Measurements from ENCODE around the gene LMLN. TPM values are rescaled to one million over a fixed set of nuclear protein-coding genes. Genes with fewer than 3 reads are reported as not detected.
"Not testable (repeated sequence)": the region's sequence is repeated elsewhere in the genome, so short reads cannot be mapped to it uniquely, and the experiment has no call there.

LMLN gene
- 6.5 and 8.1 TPM in 2 replicates for total RNA-seq

DNA sequence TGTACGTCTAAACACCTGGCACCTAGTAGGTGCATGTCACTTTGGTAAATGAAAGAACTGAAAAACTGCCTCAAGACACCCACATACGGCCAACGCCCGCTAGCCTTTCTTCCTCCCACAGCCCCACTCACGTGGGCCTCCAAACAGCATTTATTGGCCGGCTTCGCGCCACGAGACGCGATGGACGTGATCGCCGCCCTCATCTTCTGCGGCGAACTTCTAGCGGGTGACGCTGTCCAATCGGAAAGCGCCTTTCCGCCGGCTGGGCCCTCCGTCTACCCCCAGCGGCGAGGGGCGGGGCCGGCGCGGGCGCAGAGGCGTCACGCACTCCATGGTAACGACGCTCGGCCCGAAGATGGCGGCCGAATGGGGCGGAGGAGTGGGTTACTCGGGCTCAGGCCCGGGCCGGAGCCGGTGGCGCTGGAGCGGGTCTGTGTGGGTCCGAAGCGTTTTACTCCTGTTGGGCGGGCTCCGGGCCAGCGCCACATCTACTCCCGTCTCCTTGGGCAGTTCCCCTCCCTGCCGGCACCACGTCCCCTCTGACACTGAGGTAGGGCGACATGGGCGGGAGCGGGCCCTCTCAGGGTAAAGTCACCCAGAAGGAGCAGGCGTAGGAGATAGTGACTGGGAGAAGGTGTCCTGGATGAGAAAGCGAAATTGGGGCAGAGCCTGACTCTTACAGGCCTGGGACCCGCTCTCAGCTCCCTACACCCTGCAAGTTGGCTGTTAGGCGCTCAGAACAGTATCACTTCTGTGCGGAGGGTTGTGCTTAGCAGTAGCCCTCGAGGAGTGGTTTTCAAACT, at the start of gene LMLN:
LMLN (plus strand) TSS at position 327 of the 803 bp plus-strand sequence; CDS start at position 356, 29 bp downstream.
- DNase-seq (ENCODE audit: low read depth), result peak; percentile 97
- peak within 1 kb of the TSS; percentile 93 for H3K4me3 ChIP-seq (ENCODE audit: low read depth, low read length)
- TF ChIP-seq, protein P1, sequence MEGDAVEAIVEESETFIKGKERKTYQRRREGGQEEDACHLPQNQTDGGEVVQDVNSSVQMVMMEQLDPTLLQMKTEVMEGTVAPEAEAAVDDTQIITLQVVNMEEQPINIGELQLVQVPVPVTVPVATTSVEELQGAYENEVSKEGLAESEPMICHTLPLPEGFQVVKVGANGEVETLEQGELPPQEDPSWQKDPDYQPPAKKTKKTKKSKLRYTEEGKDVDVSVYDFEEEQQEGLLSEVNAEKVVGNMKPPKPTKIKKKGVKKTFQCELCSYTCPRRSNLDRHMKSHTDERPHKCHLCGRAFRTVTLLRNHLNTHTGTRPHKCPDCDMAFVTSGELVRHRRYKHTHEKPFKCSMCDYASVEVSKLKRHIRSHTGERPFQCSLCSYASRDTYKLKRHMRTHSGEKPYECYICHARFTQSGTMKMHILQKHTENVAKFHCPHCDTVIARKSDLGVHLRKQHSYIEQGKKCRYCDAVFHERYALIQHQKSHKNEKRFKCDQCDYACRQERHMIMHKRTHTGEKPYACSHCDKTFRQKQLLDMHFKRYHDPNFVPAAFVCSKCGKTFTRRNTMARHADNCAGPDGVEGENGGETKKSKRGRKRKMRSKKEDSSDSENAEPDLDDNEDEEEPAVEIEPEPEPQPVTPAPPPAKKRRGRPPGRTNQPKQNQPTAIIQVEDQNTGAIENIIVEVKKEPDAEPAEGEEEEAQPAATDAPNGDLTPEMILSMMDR (IDR thresholded peaks at IDR 0.05; ENCODE audit: insufficient read depth, low read depth, low read length), result no peak

GRCh38 chr3:197912741-197913476, 47.1 kb upstream of the LMLN start:
- peak; percentile 18 for DNase-seq (ENCODE audit: low read depth)
- TF ChIP-seq, protein P1 (IDR thresholded peaks at IDR 0.05; ENCODE audit: insufficient read depth, low read depth, low read length), result no peak
- H3K4me3 ChIP-seq (ENCODE audit: low read depth, low read length), result no peak overlapping the region

GRCh38 chr3:197913641-197914380, 46.2 kb upstream of the LMLN start:
- TF ChIP-seq, protein P1 (IDR thresholded peaks at IDR 0.05; ENCODE audit: insufficient read depth, low read depth, low read length), result no peak
- DNase-seq (ENCODE audit: low read depth), result no peak
- H3K4me3 ChIP-seq (ENCODE audit: low read depth, low read length), result no peak overlapping the region

DNA sequence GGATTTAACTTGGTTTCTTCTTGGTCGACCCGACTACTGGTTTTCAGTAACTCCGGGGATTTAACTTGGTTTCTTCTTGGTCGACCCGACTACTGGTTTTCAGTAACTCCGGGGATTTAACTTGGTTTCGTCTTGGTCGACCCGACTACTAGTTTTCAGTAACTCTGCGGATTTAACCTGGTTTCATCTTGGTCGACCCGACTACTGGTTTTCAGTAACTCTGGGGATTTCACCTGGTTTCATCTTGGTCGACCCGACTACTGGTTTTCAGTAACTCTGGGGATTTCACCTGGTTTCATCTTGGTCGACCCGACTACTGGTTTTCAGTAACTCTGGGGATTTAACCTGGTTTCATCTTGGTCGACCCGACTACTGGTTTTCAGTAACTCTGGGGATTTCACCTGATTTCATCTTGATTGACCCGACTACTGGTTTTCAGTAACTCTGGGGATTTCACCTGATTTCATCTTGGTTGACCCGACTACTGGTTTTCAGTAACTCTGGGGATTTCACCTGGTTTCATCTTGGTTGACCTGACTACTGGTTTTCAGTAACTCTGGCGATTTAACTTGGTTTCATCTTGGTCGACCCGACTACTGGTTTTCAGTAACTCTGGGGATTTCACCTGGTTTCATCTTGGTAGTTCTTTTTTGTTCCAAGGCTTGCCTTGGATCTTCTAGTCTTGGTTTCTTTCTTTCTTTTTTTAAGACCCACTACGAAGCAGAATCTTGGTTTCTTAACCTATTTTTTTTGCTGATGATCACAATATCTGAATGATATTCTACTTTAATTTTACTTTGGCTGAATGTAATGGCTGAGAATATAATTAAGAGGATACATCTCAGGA, 38.4 kb upstream of the LMLN start:
- H3K4me3 ChIP-seq (ENCODE audit: low read depth, low read length); DNase-seq (ENCODE audit: low read depth): not testable (repeated sequence)

- H3K4me3 ChIP-seq (ENCODE audit: low read depth, low read length), result no peak overlapping the region
- TF ChIP-seq, protein P1 (IDR thresholded peaks at IDR 0.05; ENCODE audit: insufficient read depth, low read depth, low read length), result peak; percentile 39
- no peak for DNase-seq (ENCODE audit: low read depth)
Measured at GRCh38 chr3:197926418-197926817, 33.6 kb upstream of the LMLN start.

- not testable (repeated sequence) for DNase-seq (ENCODE audit: low read depth); H3K4me3 ChIP-seq (ENCODE audit: low read depth, low read length)
Measured at GRCh38 chr3:197927578-197927977, 32.4 kb upstream of the LMLN start.

- TF ChIP-seq, protein P1 (IDR thresholded peaks at IDR 0.05; ENCODE audit: insufficient read depth, low read depth, low read length), result no peak
- H3K4me3 ChIP-seq (ENCODE audit: low read depth, low read length), result no peak overlapping the region
- DNase-seq (ENCODE audit: low read depth), result peak; percentile 65
Measured at GRCh38 chr3:197936819-197937384, 23.1 kb upstream of the LMLN start.

Measured in fibroblast of villous mesenchyme (primary cell).